HCT116 (cell line): Measurements from ENCODE around the gene GIPC3. TPM values are rescaled to one million over a fixed set of nuclear protein-coding genes. Genes with fewer than 3 reads are reported as not detected.
A peak's percentile ranks its signal among the peaks of the same experiment; 100 is the strongest.

ENCODE experiments used
- ATAC-seq: fragments of 200-7000 bp; cut with Tn5 transposase; 2 replicates; pipeline ENCODE4 v1.9.1; 2020; ENCODE audit warnings: mild to moderate bottlenecking, moderate library complexity
- BruUV-seq: library from RNA; stranded (reverse); fragments of 400-500 nt; replicated peaks from 2 replicates; lab custom pipeline; 2021; lab: Mats Ljungman, UMichigan
- CTCF ChIA-PET: fragments of 300-600 bp; sonication (Branson Sonifier 250); formaldehyde crosslinking; loops from one replicate; lab custom pipeline; 2021; ENCODE audit warnings: antibody characterized with exemption; lab: Charles Lee
- POLR2A ChIA-PET: fragments of 300-600, 350-600 bp; sonication (Branson Sonifier 250); formaldehyde crosslinking; loops from one replicate; lab custom pipeline; 2021; ENCODE audit warnings: antibody characterized with exemption; lab: Charles Lee
- RAD21 ChIA-PET, 2 experiments: fragments of 300-600 bp; sonication (Branson Sonifier 250); formaldehyde crosslinking; loops; one replicate each; lab custom pipeline; 2023; ENCODE audit warnings: low total read pairs in 2 of 2; ENCODE audit not compliant: uncharacterized antibody in 2 of 2, unreplicated experiment in 2 of 2, low non-redundant PET in 1 of 2; lab: Charles Lee
- DNase-seq: peaks from one replicate; pipeline ENCODE4 v3.0.0-alpha.2; 2010; ENCODE audit warnings: low read depth, low spot score
- H2AFZ ChIP-seq: fragments of 200-600 bp; shearing (Covaris generic), sonication (generic); 2 replicates; pipeline ENCODE4 v1.6.1; 2017; ENCODE audit warnings: low read depth, mixed run types, mixed read lengths, antibody characterized with exemption, low read length; ENCODE audit not compliant: poor library complexity, severe bottlenecking
- H3K27ac ChIP-seq: 2 replicates; pipeline ENCODE4 v1.5.1; 2012; ENCODE audit warnings: low read depth, low read length
- H3K27me3 ChIP-seq: fragments of 200-600 bp; sonication (generic); 2 replicates; pipeline ENCODE4 v1.6.1; 2016; ENCODE audit warnings: mixed run types, low read length, mixed read lengths; ENCODE audit not compliant: insufficient read depth
- H3K36me3 ChIP-seq, 2 experiments: fragments of 200-500 bp in 1 of 2; fragments of 200-600 bp in 1 of 2; sonication (Bioruptor generic) in 1 of 2; sonication (generic) in 1 of 2; 2 replicates each; pipeline versions ENCODE4 v1.5.1 to v1.6.1; 2014 to 2016; ENCODE audit warnings: low read length in 2 of 2, inconsistent platforms in 1 of 2, mixed read lengths in 1 of 2, mixed run types in 1 of 2; ENCODE audit not compliant: insufficient read depth in 2 of 2, control insufficient read depth in 1 of 2
- H3K4me1 ChIP-seq, 2 experiments: fragments of 200-600 bp in 1 of 2; sonication (generic) in 1 of 2; 2 replicates each; pipeline versions ENCODE4 v1.5.1 to v1.6.1; 2012 to 2017; ENCODE audit warnings: low read length in 2 of 2, inconsistent platforms in 1 of 2, mild to moderate bottlenecking in 1 of 2, mixed read lengths in 1 of 2, mixed run types in 1 of 2, moderate library complexity in 1 of 2; ENCODE audit not compliant: insufficient read depth in 2 of 2, control insufficient read depth in 1 of 2
- H3K4me2 ChIP-seq: fragments of 200-600 bp; sonication (generic); 2 replicates; pipeline ENCODE4 v1.6.1; 2017; ENCODE audit warnings: mixed run types, low read length, mixed read lengths
- H3K4me3 ChIP-seq, 2 experiments: fragments of 200-600 bp in 1 of 2; sonication (generic) in 1 of 2; replicated peaks in 1 of 2; 2 replicates each; pipeline ENCODE4 v1.5.1; 2011 to 2016; ENCODE audit warnings: low read length in 2 of 2, control low read depth in 1 of 2, low read depth in 1 of 2, mild to moderate bottlenecking in 1 of 2, mixed read lengths in 1 of 2, mixed run types in 1 of 2
- H3K79me2 ChIP-seq: fragments of 200-600 bp; sonication (generic); 2 replicates; pipeline ENCODE4 v1.6.1; 2017; ENCODE audit warnings: mild to moderate bottlenecking, mixed run types, low read length, moderate library complexity, mixed read lengths; ENCODE audit not compliant: insufficient read depth
- H3K9ac ChIP-seq: fragments of 200-600 bp; sonication (generic); 2 replicates; pipeline ENCODE4 v1.6.1; 2016; ENCODE audit warnings: low read length, mixed read lengths
- H3K9me2 ChIP-seq: fragments of 200-600 bp; sonication (generic), shearing (Covaris generic); 2 replicates; pipeline ENCODE4 v1.6.1; 2017; ENCODE audit warnings: mixed run types, mild to moderate bottlenecking, moderate library complexity; ENCODE audit not compliant: insufficient read depth
- H3K9me3 ChIP-seq, 2 experiments: fragments of 200-500 bp in 1 of 2; fragments of 200-600 bp in 1 of 2; sonication (Bioruptor generic) in 1 of 2; sonication (generic) in 1 of 2; 2 replicates each; pipeline ENCODE4 v1.6.1; 2014 to 2017; ENCODE audit warnings: low read length in 2 of 2, mixed read lengths in 2 of 2, inconsistent platforms in 1 of 2, low read depth in 1 of 2, mild to moderate bottlenecking in 1 of 2, mixed run types in 1 of 2, moderate library complexity in 1 of 2; ENCODE audit not compliant: control insufficient read depth in 1 of 2, insufficient read depth in 1 of 2
- H4K20me1 ChIP-seq: fragments of 200-600 bp; sonication (generic), shearing (Covaris generic); 2 replicates; pipeline ENCODE4 v1.6.1; 2017; ENCODE audit warnings: mixed run types, mild to moderate bottlenecking, moderate library complexity; ENCODE audit not compliant: insufficient read depth
- POLR2A ChIP-seq: IDR thresholded peaks from 2 replicates; pipeline ENCODE4 v1.7.0; 2011; ENCODE audit warnings: borderline replicate concordance; ENCODE audit not compliant: insufficient read depth, insufficient read length; ENCODE audit errors: extremely low read depth
- RAD21 ChIP-seq: IDR thresholded peaks from 2 replicates; pipeline ENCODE4 v1.6.1; 2012; ENCODE audit warnings: low read depth, mild to moderate bottlenecking
- ZFX ChIP-seq: fragments of 450-650 bp; IDR thresholded peaks from 2 replicates; pipeline ENCODE4 v1.6.1; 2017
- intact Hi-C: fragments of 100-400 bp; cut with micrococcal nuclease; formaldehyde crosslinking; loops from 2 replicates; pipeline ENCODE4 v1.10.0; 2022
- total RNA-seq: library from RNA; stranded (reverse); gene quantifications from one replicate; pipeline ENCODE4 v1.2.1, GENCODE V29; 2021; ENCODE audit not compliant: unreplicated experiment
- TF ChIP-seq, protein P1 (sequence below): IDR thresholded peaks from 2 replicates; pipeline ENCODE4 v1.6.1; 2012

Gene GIPC3
- total RNA-seq, 1 experiment from 2014 or later = not detected

DNA sequence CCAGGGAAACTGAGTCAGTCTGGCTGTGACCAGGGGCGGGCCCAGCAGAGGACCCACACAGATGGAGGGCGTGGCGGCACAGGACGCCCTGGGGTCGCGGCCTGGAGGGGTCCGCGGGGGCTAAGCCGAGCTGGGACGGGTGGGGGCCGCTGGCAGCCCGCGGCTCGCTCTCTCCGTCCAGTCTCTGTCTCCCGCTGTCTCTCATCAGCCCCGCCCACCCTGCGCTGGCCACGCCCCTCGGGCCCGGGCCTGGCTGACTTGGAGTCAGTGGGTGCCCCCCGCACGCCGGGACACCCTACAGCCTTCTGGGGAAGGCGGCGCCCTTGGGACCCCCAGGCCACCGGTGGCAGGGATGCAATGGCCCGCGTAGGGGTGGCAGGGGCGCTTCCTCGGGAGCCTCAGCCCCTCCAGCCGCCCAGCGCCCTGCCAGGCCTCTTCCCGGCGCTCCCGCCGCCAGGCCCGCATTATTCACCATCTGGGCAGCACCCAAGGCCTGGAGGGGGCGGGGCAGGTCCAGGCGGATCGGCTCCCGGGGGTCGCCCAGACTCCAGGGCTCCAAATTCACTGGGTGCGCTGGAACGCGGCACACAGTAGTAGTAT lies 21.5 kb downstream of the GIPC3 start, which contains the start of gene TBXA2R:
TSS of gene TBXA2R (minus strand) at position 186 of the 600 bp plus-strand sequence. CDS start 6,241 bp downstream, outside the sequence.
- RAD21 ChIA-PET = no interaction called here
- Histone ChIP-seq H3K27ac (peak within 1 kb of the TSS; percentile 79), H3K9ac (peak within 1 kb of the TSS; percentile 67), H3K9me3 (no peaks in the 10 kb centered on the region), H3K4me3 (peak within 1 kb of the TSS; percentile 64 to 67), H3K27me3 (no peaks in the 10 kb centered on the region), H4K20me1 (no peaks in the 10 kb centered on the region), H3K4me2 (peak within 1 kb of the TSS; percentile 83), H3K4me1 (peaks cover 13 to 28% of the 10 kb centered on the region in 2 experiments), H2AFZ (no peak within 1 kb of the TSS), H3K9me2 (no peaks in the 10 kb centered on the region), H3K79me2 (no peaks in the 10 kb centered on the region), H3K36me3 (peaks cover 0 to 4% of the 10 kb centered on the region in 2 experiments; a peak in 1 of 4 replicates)
- POLR2A ChIA-PET = no interaction called here
- peak; percentile 86 for ATAC-seq
- CTCF ChIA-PET = no interaction called here
- DNase-seq = peak; percentile 19
- no peak for TF ChIP-seq RAD21
- TF ChIP-seq ZFX = peak; percentile 89; the same call in 1 of the 2 replicates
- BruUV-seq = no TSS peak
- intact Hi-C loops = no loop called here

DNA sequence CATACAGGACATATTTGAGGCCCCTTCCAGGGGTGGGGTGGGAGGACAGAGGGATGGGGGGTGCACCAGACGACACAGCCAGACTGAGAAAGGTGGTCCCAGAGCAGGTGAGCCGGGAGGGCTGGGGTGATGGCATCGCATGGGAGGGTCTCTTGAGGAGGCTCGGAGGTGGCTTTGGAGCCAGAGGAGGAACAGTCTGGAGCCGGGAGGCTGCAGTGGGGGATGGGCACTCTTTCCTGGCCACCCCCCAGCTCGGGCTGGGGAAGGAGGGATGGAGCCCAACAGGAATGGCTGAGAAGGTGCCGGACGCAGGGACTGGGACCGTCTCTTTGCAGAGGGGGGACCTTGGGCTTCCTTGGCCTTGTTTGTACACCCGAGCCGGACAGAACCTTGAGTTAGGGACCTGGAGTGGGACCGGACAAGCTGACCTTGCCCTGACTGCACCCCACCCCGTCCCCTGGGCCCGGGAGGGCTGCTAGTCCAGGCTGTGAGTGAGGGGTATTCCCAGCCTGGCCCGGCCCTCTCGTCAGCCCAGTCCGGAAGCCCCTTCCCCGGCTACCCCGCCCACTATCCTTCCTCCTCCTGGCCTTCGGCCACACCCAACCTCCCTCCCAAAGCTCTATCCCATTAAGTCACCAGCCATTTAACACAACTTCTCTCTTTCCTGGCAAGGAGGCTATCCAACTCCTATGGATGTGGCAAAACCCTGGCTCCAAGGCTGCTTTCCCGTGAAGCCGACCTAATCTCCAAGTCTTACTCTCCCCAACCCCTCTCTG lies 22.2 kb downstream of the GIPC3 start:
- BruUV-seq = no TSS peak
- peak overlapping the region; percentile 64 to 67 for H3K4me3 ChIP-seq
- POLR2A ChIA-PET = interaction anchor here (1.4 kb wide), 1 partner anchor 20 kb away, joined by 4 read pairs; the partner anchor contains the start of gene CACTIN
- ATAC-seq (peak; percentile 13), DNase-seq (no peak)
- no peak overlapping the region for H2AFZ ChIP-seq
- H3K27me3 ChIP-seq = no peaks in the 10 kb centered on the region
- H4K20me1 ChIP-seq = no peaks in the 10 kb centered on the region
- H3K27ac ChIP-seq = peak overlapping the region; percentile 79
- CTCF ChIA-PET = interaction anchor here (0.7 to 0.9 kb wide), 2 partner anchors 13 to 381 kb away, joined by 3 read pairs; no protein-coding TSS in a partner anchor
- H3K4me2 ChIP-seq = peak overlapping the region; percentile 83
- H3K4me1 ChIP-seq = peaks cover 13 to 28% of the 10 kb centered on the region in 2 experiments
- intact Hi-C loops = no loop called here
- RAD21 ChIA-PET = interaction anchor here in 1 of 2 experiments (0.6 to 1.2 kb wide), 2 partner anchors 16 to 31 kb away, joined by 3 to 5 read pairs; no protein-coding TSS in a partner anchor
- TF ChIP-seq, protein P1, sequence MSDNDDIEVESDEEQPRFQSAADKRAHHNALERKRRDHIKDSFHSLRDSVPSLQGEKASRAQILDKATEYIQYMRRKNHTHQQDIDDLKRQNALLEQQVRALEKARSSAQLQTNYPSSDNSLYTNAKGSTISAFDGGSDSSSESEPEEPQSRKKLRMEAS = no peak
- peak; percentile 26; the same call in 1 of the 2 replicates for TF ChIP-seq ZFX
- no peak for TF ChIP-seq POLR2A
- peak overlapping the region; percentile 67 for H3K9ac ChIP-seq
- H3K36me3 ChIP-seq = peaks cover 0 to 7% of the 10 kb centered on the region in 2 experiments; a peak in 1 of 4 replicates
- H3K9me2 ChIP-seq = no peaks in the 10 kb centered on the region
- no peaks in the 10 kb centered on the region for H3K79me2 ChIP-seq
- H3K9me3 ChIP-seq = no peaks in the 10 kb centered on the region
